ENCODE measurements around the gene MCTP1.

GRCh38 chr5:95162231-95162992, 122.5 kb downstream of the MCTP1 start:
- TF ChIP-seq CTCF (IDR thresholded peaks at IDR 0.05) (no peak), POLR2A (IDR thresholded peaks at IDR 0.05) (no peak)

Data from breast epithelium (tissue), 3 donors.